GM12878 (cell line): ENCODE results near the gene GREB1. TPM values are rescaled to one million over a fixed set of nuclear protein-coding genes. Genes with fewer than 3 reads are reported as not detected.

Experiments used
- ATAC-seq: fragments of 200-7000 bp; cut with Tn5 transposase; 3 replicates; pipeline ENCODE4 v1.9.1; 2020; ENCODE audit warnings: mild to moderate bottlenecking, moderate library complexity
- BruUV-seq: library from RNA; stranded (reverse); fragments of 400-500 nt; replicated peaks from 2 replicates; lab custom pipeline; 2021; lab: Mats Ljungman, UMichigan
- CTCF ChIA-PET: fragments of 300-600 bp; sonication (Branson Sonifier 250); formaldehyde crosslinking; extraction: SDS; loops from one replicate; lab custom pipeline; 2021; ENCODE audit warnings: inconsistent platforms; lab: Yijun Ruan, JAX
- POLR2A ChIA-PET: fragments of 350-600 bp; formaldehyde crosslinking; extraction: SDS; loops from one replicate; lab custom pipeline; 2021; ENCODE audit warnings: inconsistent platforms; lab: Charles Lee
- RAD21 ChIA-PET: fragments of 300-600 bp; sonication (Branson Sonifier 250); formaldehyde crosslinking; loops from one replicate; lab custom pipeline; 2023; ENCODE audit warnings: antibody characterized with exemption; ENCODE audit not compliant: unreplicated experiment; lab: Charles Lee
- SMC1A ChIA-PET: fragments of 300-600 bp; sonication (Branson Sonifier 250); formaldehyde crosslinking; loops from one replicate; lab custom pipeline; 2023; ENCODE audit not compliant: unreplicated experiment, uncharacterized antibody; lab: Charles Lee
- DNase-seq: peaks from one replicate; pipeline ENCODE4 v3.0.0-alpha.2; 2011; ENCODE audit warnings: low read depth, low spot score
- FAIRE-seq: peaks from 3 replicates; lab custom pipeline; 2011; peaks lifted over from hg19 to GRCh38; lab: Jason Lieb, UNC
- H2AFZ ChIP-seq: 2 replicates; pipeline ENCODE4 v1.6.0; 2011; ENCODE audit warnings: low read depth, low read length, control low read depth; ENCODE audit not compliant: control insufficient read depth
- H3K27ac ChIP-seq: 2 replicates; pipeline ENCODE4 v1.5.1; 2011; ENCODE audit warnings: control low read depth; ENCODE audit not compliant: control insufficient read depth, insufficient read depth
- H3K27me3 ChIP-seq, 2 experiments: replicated peaks in 1 of 2; 2 replicates each; pipeline versions ENCODE4 v1.6.0 to v1.6.1; 2011; ENCODE audit warnings: low read length in 1 of 2; ENCODE audit not compliant: control insufficient read depth in 2 of 2, insufficient read depth in 2 of 2
- H3K36me3 ChIP-seq, 2 experiments: 2 replicates each; pipeline ENCODE4 v1.5.1; 2011; ENCODE audit warnings: low read length in 1 of 2; ENCODE audit not compliant: control insufficient read depth in 2 of 2, insufficient read depth in 2 of 2
- H3K4me1 ChIP-seq: 2 replicates; pipeline ENCODE4 v1.6.1; 2011; ENCODE audit warnings: mild to moderate bottlenecking, low read length, moderate library complexity, mixed read lengths; ENCODE audit not compliant: control insufficient read depth, insufficient read depth
- H3K4me2 ChIP-seq: 2 replicates; pipeline ENCODE4 v1.6.0; 2011; ENCODE audit warnings: control low read depth; ENCODE audit not compliant: control insufficient read depth, insufficient read depth
- H3K4me3 ChIP-seq: fragments of 200-600 bp; sonication (generic); 2 replicates; pipeline ENCODE4 v1.5.1; 2016
- H3K79me2 ChIP-seq: 2 replicates; pipeline ENCODE4 v1.6.0; 2011; ENCODE audit warnings: low read length; ENCODE audit not compliant: control insufficient read depth, insufficient read depth
- H3K9ac ChIP-seq: 2 replicates; pipeline ENCODE4 v1.8.0; 2011; ENCODE audit warnings: low read length, control low read depth, mixed read lengths; ENCODE audit not compliant: control insufficient read depth, insufficient read depth
- H3K9me3 ChIP-seq: replicated peaks from 3 replicates; pipeline ENCODE4 v1.5.1; 2011; ENCODE audit warnings: mild to moderate bottlenecking, low read length; ENCODE audit not compliant: control insufficient read depth, insufficient read depth
- H4K20me1 ChIP-seq: 2 replicates; pipeline ENCODE4 v1.6.0; 2011; ENCODE audit not compliant: control insufficient read depth, insufficient read depth
- CBX3 ChIP-seq: fragments of 200-600 bp; sonication (generic); IDR thresholded peaks from 2 replicates; pipeline ENCODE4 v1.6.1; 2016; ENCODE audit warnings: low read depth, borderline replicate concordance
- E4F1 ChIP-seq: fragments of 450-650 bp; IDR thresholded peaks from 2 replicates; pipeline ENCODE4 v1.6.1; 2018; ENCODE audit warnings: borderline replicate concordance, mild to moderate bottlenecking; ENCODE audit not compliant: partially characterized antibody
- KDM1A ChIP-seq: fragments of 200-600 bp; sonication (generic); IDR thresholded peaks from 2 replicates; pipeline ENCODE4 v1.6.1; 2016; ENCODE audit warnings: borderline replicate concordance
- MEF2A ChIP-seq: IDR thresholded peaks from 2 replicates; pipeline ENCODE4 v1.6.1; 2011; ENCODE audit warnings: low read depth, mild to moderate bottlenecking, low read length, moderate library complexity; ENCODE audit not compliant: insufficient read depth
- MYC ChIP-seq: IDR thresholded peaks from 2 replicates; pipeline ENCODE4 v1.6.1; 2011; ENCODE audit warnings: mild to moderate bottlenecking, low read length, moderate library complexity, inconsistent platforms; ENCODE audit not compliant: insufficient read depth, insufficient replicate concordance, insufficient read length, severe bottlenecking
- PAX5 ChIP-seq: IDR thresholded peaks from 2 replicates; pipeline ENCODE4 v1.6.1; 2011; ENCODE audit warnings: low read depth, low read length, borderline replicate concordance
- PBX3 ChIP-seq: IDR thresholded peaks from 2 replicates; pipeline ENCODE4 v1.6.1; 2011; ENCODE audit warnings: mild to moderate bottlenecking, low read depth, low read length, moderate library complexity; ENCODE audit not compliant: insufficient replicate concordance
- POLR2A ChIP-seq: IDR thresholded peaks from 2 replicates; pipeline ENCODE4 v1.6.1; 2011; ENCODE audit warnings: low read depth, mild to moderate bottlenecking, low read length
- RBBP5 ChIP-seq: fragments of 200-600 bp; sonication (generic); conservative IDR thresholded peaks from 2 replicates; pipeline ENCODE4 v1.6.1; 2016
- RELB ChIP-seq: fragments of 450-650 bp; IDR thresholded peaks from 2 replicates; pipeline ENCODE4 v1.6.1; 2017; ENCODE audit warnings: low read depth, mild to moderate bottlenecking, moderate library complexity
- SIX5 ChIP-seq: IDR thresholded peaks from 2 replicates; pipeline ENCODE4 v1.6.1; 2011; ENCODE audit warnings: mild to moderate bottlenecking, low read depth, low read length, moderate library complexity; ENCODE audit not compliant: severe bottlenecking
- WGBS: methylation state at CpG from one replicate; pipeline ENCODE4 v1.1.6; 2016; ENCODE audit warnings: low lambda C conversion rate; ENCODE audit not compliant: insufficient replicate concordance, insufficient coverage; ENCODE audit errors: missing lambda C conversion rate; 5-methylcytosine and 5-hydroxymethylcytosine counted together
- in situ Hi-C: fragments of 300-500 bp; cut with MboI; formaldehyde crosslinking; loops from 9 replicates; pipeline ENCODE4 v1.14.3; 2018; ENCODE audit warnings: mixed read lengths
- intact Hi-C: fragments of 100-400 bp; cut with micrococcal nuclease; formaldehyde crosslinking; loops from one replicate; pipeline ENCODE4 v1.14.2; 2022; ENCODE audit not compliant: unreplicated experiment
- polyA plus RNA-seq, 11 experiments: library from polyadenylated mRNA; depleted of rRNA in 4 of 11; unstranded in 6 of 11; stranded (reverse) in 5 of 11; fragments of >200 nt; fragmentation: Nextera tagmentation in 4 of 11; fragmentation: Illumina TruSeq in 1 of 11; extraction: Ambion mirVana in 4 of 11; extraction: Trizol in 1 of 11; gene quantifications; 1 replicate in 1 of 11; 2 replicates in 10 of 11; pipeline versions ENCODE4 v1.2.1 to v1.2.3, GENCODE V29; 2011 to 2016; ENCODE audit warnings: inconsistent platforms in 2 of 11, missing spikeins in 2 of 11, low read depth in 1 of 11
- total RNA-seq, 4 experiments: library from RNA; depleted of rRNA in 3 of 4; stranded (reverse); fragments of >200 nt in 3 of 4; fragmentation: Illumina TruSeq in 1 of 4; extraction: Trizol in 1 of 4; gene quantifications; 2 replicates each; pipeline versions ENCODE4 v1.2.1 to v1.2.3, GENCODE V29; 2013 to 2021

GREB1 gene
- total and polyA plus RNA-seq, 10 of the 15 experiments (the other 5 are each of a cell fraction or from before 2014, with no cell fraction given): 0.09 to 2.1 (median 0.37) TPM; not detected in 1

DNA sequence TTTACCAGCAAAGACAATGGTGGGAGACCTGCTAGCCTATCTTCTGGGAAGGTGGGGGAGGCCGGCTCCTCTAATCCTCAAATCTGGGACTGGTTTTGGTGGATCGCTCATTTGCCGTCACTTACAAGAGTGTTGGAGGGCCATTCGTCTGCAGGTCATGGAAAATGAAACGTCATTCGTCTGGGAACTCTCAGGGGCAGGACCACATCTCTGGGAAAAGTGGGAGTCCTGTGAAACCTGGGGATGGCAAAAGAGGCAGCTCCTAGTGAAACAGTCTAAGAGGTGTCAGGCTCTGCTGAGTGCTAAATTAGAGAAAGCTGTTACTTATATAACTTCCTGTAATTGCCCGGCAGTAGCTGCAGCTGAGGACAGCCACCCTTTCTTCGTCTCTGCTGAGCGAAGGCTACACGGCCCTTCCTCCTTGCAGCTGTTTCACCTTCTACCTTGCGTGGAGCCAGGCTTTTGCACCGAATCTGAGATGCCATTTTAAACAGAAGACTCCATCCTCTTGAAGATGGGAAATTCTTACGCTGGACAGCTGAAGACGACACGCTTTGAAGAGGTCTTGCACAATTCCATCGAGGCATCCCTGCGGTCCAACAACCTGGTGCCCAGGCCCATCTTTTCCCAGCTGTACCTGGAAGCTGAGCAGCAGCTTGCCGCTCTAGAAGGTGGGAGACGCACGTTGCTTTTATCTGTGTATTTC, 22.4 kb downstream of the GREB1 start:
- CTCF ChIA-PET: interaction anchor here (0.9 kb wide), 1 partner anchor 28 kb away, joined by 4 read pairs; no protein-coding TSS in a partner anchor
- DNase-seq (no peak), FAIRE-seq (no peak), ATAC-seq (no peak)
- SMC1A ChIA-PET: no interaction called here
- in situ Hi-C loops (no loop called here), intact Hi-C loops (no loop called here)
- no TSS peak for BruUV-seq
- 51% methylated on average over 20 of the region's 20 CpGs for WGBS
- Histone ChIP-seq H3K9me3 (no peaks in the 10 kb centered on the region), H3K9ac (no peak overlapping the region), H3K27ac (no peak overlapping the region), H3K4me3 (no peak overlapping the region), H3K4me2 (no peak overlapping the region), H3K4me1 (no peaks in the 10 kb centered on the region), H3K27me3 (peaks cover 0 to 3% of the 10 kb centered on the region in 2 experiments; a peak in 1 of 4 replicates), H4K20me1 (no peaks in the 10 kb centered on the region), H3K36me3 (no peaks in the 10 kb centered on the region), H3K79me2 (no peaks in the 10 kb centered on the region), H2AFZ (no peak overlapping the region)
- no peak for TF ChIP-seq POLR2A
- no peak for TF ChIP-seq MYC
- no peak for TF ChIP-seq RELB
- no peak for TF ChIP-seq MEF2A
- TF ChIP-seq KDM1A: no peak
- TF ChIP-seq PBX3: no peak
- TF ChIP-seq SIX5: no peak
- no peak for TF ChIP-seq PAX5
- TF ChIP-seq CBX3: no peak
- TF ChIP-seq RBBP5: no peak
- TF ChIP-seq E4F1: no peak
- RAD21 ChIA-PET: no interaction called here
- POLR2A ChIA-PET: interaction anchor here (0.6 kb wide), 1 partner anchor 222 kb away, joined by 9 read pairs; no protein-coding TSS in a partner anchor
